Gastrocnemius medialis (tissue), 4 donors: ENCODE results near the gene RPL34. TPM values are rescaled to one million over a fixed set of nuclear protein-coding genes. Genes with fewer than 3 reads are reported as not detected.
A peak's percentile ranks its signal among the peaks of the same experiment; 100 is the strongest.

ENCODE experiments used
- ATAC-seq, 2 donors: fragments of 150-250 bp; one replicate each; pipeline ENCODE4 v1.9.1; 2016
- DNase-seq, 2 donors: peaks; one replicate each; pipeline ENCODE4 v3.0.0-alpha.2; 2019
- H3K27ac ChIP-seq, 4 donors: fragments of 200-600 bp; sonication (generic); 1 replicate in 1 of 4; 2 replicates in 3 of 4; pipeline ENCODE4 v1.5.1; 2016 to 2018; ENCODE audit warnings: mild to moderate bottlenecking in 2 of 4, moderate library complexity in 1 of 4
- H3K27me3 ChIP-seq, 3 donors: fragments of 200-600 bp; sonication (generic) in 2 of 3; 1 replicate in 1 of 3; 2 replicates in 2 of 3; pipeline versions ENCODE4 v1.5.1 to v1.6.0; 2016 to 2019; ENCODE audit warnings: mild to moderate bottlenecking in 1 of 3, moderate library complexity in 1 of 3
- H3K36me3 ChIP-seq, 2 donors: fragments of 200-600 bp; sonication (generic) in 1 of 2; one replicate each; pipeline ENCODE4 v1.5.1; 2017 to 2018
- H3K4me1 ChIP-seq, 2 donors: fragments of 200-600 bp; sonication (generic) in 1 of 2; one replicate each; pipeline ENCODE4 v1.5.1; 2016 to 2017; ENCODE audit warnings: mild to moderate bottlenecking in 2 of 2
- H3K4me3 ChIP-seq, 4 donors: fragments of 200-600 bp; sonication (generic) in 3 of 4; 1 replicate in 1 of 4; 2 replicates in 3 of 4; pipeline ENCODE4 v1.5.1; 2016 to 2019; ENCODE audit warnings: mild to moderate bottlenecking in 2 of 4
- H3K9me3 ChIP-seq, 3 donors: fragments of 200-600 bp; sonication (generic) in 2 of 3; 1 replicate in 1 of 3; 2 replicates in 2 of 3; pipeline ENCODE4 v1.5.1; 2016 to 2019
- CTCF ChIP-seq, 5 experiments: fragments of 450-650 bp in 3 of 5; fragments of 200-600 bp in 2 of 5; sonication (generic) in 2 of 5; IDR thresholded peaks in 4 of 5; conservative IDR thresholded peaks in 1 of 5; 1 replicate in 4 of 5; 2 replicates in 1 of 5; pipeline ENCODE4 v1.5.1; 2016 to 2019; ENCODE audit warnings: antibody characterized with exemption in 5 of 5, mild to moderate bottlenecking in 3 of 5, moderate library complexity in 3 of 5
- POLR2A ChIP-seq, 2 donors: fragments of 450-650 bp; IDR thresholded peaks; one replicate each; pipeline ENCODE4 v1.6.1; 2017; ENCODE audit warnings: antibody characterized with exemption in 2 of 2, mild to moderate bottlenecking in 2 of 2, moderate library complexity in 2 of 2
- in situ Hi-C, 4 donors: fragments of 200-750 bp; cut with MboI; loops; one replicate each; pipeline versions ENCODE4 v1.15.0 to v1.8.0; 2017; ENCODE audit warnings: low sequenced_read_pairs in 4 of 4
- intact Hi-C: fragments of 100-400 bp; cut with DNase I; formaldehyde crosslinking; loops from one replicate; pipeline ENCODE4 v1.15.1; 2023; ENCODE audit warnings: low total_unique reads
- total RNA-seq, 4 donors: library from RNA; depleted of rRNA; stranded (reverse); fragments of >200 nt; gene quantifications; one replicate each; pipeline versions ENCODE4 v1.1.0 to v1.2.3, GENCODE V29; 2016

RPL34 gene
- total RNA-seq, 4 donors from 2014 or later: 419 to 608 (median 540) TPM

- no peak for ATAC-seq
- intact Hi-C loops (no loop called here), in situ Hi-C loops (loop anchor here in 1 of 4 donors (25.0 kb wide), 1 partner anchor 895 kb away; the partner anchor contains the start of gene PAPSS1)
- Histone ChIP-seq H3K36me3 (no peaks in the 10 kb centered on the region), H3K4me1 (no peaks in the 10 kb centered on the region), H3K27ac (no peak overlapping the region), H3K27me3 (no peaks in the 10 kb centered on the region), H3K9me3 (no peaks in the 10 kb centered on the region), H3K4me3 (no peak overlapping the region)
- DNase-seq: no peak
- TF ChIP-seq POLR2A (IDR thresholded peaks at IDR 0.05) (no peak), CTCF (IDR thresholded peaks at IDR 0.05 in 4 of 5, conservative IDR thresholded peaks at IDR 0.05 in 1 of 5) (no peak)
Measured at GRCh38 chr4:108607079-108607815, 13.1 kb upstream of the RPL34 start.

GRCh38 chr4:108611365-108611764, 9.0 kb upstream of the RPL34 start:
- H3K36me3 ChIP-seq: no peaks in the 10 kb centered on the region
- H3K27me3 ChIP-seq: no peaks in the 10 kb centered on the region
- ATAC-seq (no peak), DNase-seq (no peak)
- intact Hi-C loops (no loop called here), in situ Hi-C loops (loop anchor here in 1 of 4 donors (25.0 kb wide), 1 partner anchor 899 kb away; the partner anchor contains the start of gene PAPSS1)
- TF ChIP-seq CTCF (IDR thresholded peaks at IDR 0.05 in 4 of 5, conservative IDR thresholded peaks at IDR 0.05 in 1 of 5) (no peak), POLR2A (IDR thresholded peaks at IDR 0.05) (no peak)
- no peaks in the 10 kb centered on the region for H3K4me1 ChIP-seq
- H3K27ac ChIP-seq: no peak overlapping the region
- no peaks in the 10 kb centered on the region for H3K9me3 ChIP-seq
- no peak overlapping the region for H3K4me3 ChIP-seq

GRCh38 chr4:108612365-108612764, 8.0 kb upstream of the RPL34 start:
- Histone ChIP-seq H3K27me3 (no peaks in the 10 kb centered on the region), H3K36me3 (no peaks in the 10 kb centered on the region), H3K9me3 (no peaks in the 10 kb centered on the region), H3K4me3 (no peak overlapping the region), H3K4me1 (no peaks in the 10 kb centered on the region), H3K27ac (no peak overlapping the region)
- DNase-seq: no peak
- intact Hi-C loops (no loop called here), in situ Hi-C loops (loop anchor here in 1 of 4 donors (25.0 kb wide), 1 partner anchor 900 kb away; the partner anchor contains the start of gene PAPSS1)
- no peak for ATAC-seq
- TF ChIP-seq POLR2A (IDR thresholded peaks at IDR 0.05): no peak
- no peak for TF ChIP-seq CTCF (IDR thresholded peaks at IDR 0.05 in 4 of 5, conservative IDR thresholded peaks at IDR 0.05 in 1 of 5)

GRCh38 chr4:108619372-108620100, 840 bp upstream of the RPL34 start:
- in situ Hi-C loops (loop anchor here in 1 of 4 donors (25.0 kb wide), 1 partner anchor 907 kb away; the partner anchor contains the start of gene PAPSS1), intact Hi-C loops (loop anchor here (1.0 to 10.0 kb wide), 5 partner anchors 31 to 1196 kb away; partner anchors contain the start of genes GAR1, OSTC, PAPSS1 and SGMS2)
- no peak for DNase-seq
- TF ChIP-seq CTCF (IDR thresholded peaks at IDR 0.05 in 4 of 5, conservative IDR thresholded peaks at IDR 0.05 in 1 of 5) (no peak), POLR2A (IDR thresholded peaks at IDR 0.05) (no peak)
- Histone ChIP-seq H3K27me3 (no peaks in the 10 kb centered on the region), H3K27ac (peak overlapping the region; percentile 76 to 87 (median 83)), H3K4me3 (peak overlapping the region; percentile 75 to 87 (median 79)), H3K36me3 (peaks cover 0 to 29% of the 10 kb centered on the region in 2 donors), H3K9me3 (no peaks in the 10 kb centered on the region), H3K4me1 (peaks cover 19 to 21% of the 10 kb centered on the region in 2 donors)
- ATAC-seq: peak in 1 of 2 donors; percentile 4
